ENCODE data around the gene TRMT1.
"Not testable (repeated sequence)": the region's sequence is repeated elsewhere in the genome, so short reads cannot be mapped to it uniquely, and the experiment has no call there.

The TRMT1 gene

DNA sequence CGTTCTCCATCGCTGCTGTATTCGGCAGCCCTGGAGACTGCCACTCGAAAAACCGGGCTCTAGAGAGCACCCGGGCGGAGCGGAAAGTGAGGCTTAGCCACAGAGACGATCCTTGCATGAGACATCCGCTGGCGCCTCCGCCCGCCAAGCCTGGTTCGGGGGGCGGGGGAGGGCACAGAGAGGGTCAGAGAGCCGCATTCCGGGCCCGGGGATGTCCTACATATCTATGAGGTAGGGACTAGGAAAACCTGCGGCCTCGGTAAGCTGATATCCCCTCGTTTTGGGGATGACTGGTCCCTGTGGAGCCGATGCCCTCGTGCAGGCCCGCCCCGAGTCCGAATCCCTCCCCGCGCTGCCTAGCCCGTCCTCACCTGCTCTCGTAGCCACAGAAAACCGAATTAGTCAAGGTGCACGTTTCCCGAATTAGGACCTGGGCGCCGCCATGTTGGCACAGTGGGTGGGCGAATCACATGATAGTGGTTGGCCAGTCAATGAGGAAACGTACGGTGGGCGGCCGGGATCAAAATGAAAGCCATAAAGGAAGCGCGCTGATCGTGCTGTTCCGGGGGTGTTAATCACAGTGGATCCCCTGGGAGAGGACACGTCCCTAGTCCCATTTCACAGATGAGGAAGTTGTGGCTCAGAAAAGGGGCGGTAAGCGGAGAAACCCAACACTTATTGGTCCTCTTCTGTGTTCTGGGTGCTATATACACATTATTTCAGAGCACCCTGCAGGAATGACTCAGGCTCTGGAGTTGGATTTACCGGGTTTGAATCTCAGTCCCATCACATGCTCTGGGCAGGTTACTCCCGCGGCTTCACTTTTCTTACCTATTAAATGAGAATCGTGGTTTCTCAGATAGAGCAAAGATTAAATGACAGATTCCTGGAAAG lies at the start of gene TRMT1:
TRMT1 (minus strand) TSS at position 459 of the 894 bp plus-strand sequence; CDS start at position 118, 341 bp downstream.
- DNase-seq (ENCODE audit: low spot score): peak; percentile 93

DNA sequence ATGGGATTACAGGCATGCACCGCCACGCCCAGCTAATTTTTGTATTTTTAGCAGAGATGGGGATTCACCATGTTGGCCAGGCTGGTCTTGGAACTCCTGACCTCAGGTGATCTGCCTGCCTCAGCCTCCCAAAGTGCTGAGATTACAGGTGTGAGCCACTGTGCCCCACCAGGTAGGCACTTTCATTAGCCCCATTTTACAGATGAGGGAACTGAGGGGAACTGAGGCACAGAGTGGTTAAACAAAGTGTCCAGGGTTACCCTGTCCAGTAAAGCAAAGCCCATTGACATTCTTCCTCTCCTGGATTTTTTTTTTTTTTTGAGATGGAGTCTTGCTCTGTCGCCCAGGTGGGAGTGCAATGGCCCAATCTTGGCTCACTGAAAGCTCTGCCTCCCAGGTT lies 49.6 kb upstream of the TRMT1 start:
- DNase-seq (ENCODE audit: low spot score): not testable (repeated sequence)

DNA sequence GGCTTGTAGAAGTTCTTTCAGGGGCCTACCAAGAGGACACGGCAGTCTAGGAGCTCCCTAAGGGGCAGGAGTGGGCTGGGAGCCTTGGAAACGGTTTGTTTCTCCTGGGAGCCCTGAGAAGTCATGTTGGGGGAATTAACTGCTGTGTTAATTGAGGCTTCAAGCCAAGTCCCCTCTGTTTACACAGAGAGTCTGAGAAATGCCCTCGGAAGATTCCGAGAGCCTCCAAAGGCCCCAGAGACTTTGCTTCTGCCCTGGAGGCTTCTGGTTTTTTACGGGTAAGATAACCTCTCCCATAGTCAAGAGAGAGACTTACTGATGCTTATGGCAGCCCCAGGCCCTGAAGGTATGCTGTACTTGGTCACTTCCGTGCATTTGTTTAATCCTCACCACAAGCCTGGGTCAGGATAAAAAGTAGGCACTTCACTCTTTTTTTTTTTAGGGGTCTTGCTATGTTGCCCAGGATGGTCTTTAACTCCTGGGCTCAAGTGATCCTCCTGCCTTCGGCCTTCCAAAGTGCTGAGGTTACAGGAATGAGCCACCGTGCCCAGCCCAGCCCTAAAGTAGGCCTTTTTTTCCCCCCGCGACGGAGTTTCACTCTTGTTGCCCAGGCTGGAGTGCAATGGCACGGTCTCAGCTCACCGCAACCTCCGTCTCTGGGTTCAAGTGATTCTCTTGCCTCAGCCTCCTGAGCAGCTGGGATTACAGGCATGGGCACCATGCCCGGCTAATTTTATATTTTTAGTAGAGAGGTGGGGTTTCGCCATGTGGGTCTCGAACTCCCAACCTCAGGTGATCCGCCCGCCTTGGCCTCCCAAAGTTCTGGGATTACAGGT lies 48.8 kb upstream of the TRMT1 start:
- no peak for DNase-seq (ENCODE audit: low spot score)

DNA sequence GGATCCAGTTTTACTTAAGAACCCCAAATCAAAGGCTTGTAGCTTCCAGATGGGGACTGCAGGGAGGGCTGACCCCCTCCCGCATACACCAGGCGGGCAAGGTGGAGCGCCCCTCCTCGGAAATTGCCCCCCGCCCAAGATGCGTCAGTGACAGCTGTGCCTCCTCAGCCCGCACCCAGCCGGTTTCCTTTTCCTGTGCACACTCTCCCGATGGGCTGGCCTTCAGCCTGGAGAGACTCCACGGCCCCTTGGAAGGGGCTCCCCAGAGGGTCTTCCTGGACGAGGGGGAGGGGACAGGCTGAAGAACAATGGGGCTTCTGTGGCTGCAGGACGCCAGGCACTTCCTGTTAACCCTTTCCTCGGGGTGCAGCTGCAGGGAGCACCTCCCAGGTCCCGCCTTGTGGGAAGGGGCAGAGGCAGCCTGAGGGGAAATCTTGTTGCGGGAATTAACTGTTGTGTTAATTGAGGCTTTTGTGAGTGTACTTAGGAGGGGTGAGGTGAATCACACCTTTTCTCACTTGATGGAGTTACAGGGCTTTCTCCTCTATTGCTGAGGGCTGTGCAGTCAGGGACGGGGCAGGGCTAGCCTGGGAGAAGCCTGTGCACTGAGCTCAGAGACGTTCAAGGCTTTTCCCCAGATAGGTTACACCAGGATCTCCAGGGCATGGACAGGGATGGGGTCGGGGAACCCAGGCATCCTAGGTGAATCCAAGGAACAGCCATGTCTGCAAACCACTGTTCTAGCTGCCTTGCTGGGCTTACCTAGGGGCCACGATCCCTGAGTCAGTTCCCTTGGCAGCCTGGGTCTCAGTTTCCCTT lies 48.0 kb upstream of the TRMT1 start:
- peak; percentile 85 for DNase-seq (ENCODE audit: low spot score)

DNA sequence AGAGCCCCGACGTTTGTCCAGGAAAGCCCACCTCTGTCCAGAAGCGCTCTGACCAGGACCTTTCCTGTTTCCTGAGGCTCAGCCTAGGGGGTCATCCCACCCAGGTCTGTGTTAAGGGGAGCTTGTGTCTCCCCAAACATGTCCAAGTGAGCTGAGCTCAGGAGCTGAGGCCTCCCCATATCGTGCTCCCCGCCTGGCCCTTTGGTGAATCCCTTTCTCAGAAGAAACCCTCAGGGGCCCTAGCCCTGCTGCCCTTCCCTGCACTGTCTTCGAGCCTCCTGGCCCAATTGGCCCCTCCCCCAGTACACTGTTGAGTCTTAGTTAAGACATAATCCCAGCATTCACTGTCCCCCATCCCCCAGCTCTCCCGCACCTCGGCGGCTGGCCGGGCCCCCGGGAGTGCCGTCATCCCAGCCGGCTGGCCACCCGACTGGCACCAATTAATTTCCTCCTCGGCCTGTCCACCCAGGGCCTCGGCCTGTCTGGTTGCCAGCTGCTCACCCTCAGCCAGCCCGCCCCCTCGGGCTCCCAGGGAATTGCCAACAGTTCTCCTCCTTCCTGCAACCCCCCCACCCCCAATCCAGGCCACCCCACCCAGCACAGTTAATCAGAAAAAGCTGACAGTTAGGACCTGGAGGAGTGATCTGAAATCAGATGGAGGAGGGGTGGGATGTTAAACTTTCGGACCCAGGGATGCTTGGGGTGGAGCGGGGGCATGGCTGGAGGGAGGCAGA lies 47.2 kb upstream of the TRMT1 start:
- DNase-seq (ENCODE audit: low spot score): peak; percentile 78

DNA sequence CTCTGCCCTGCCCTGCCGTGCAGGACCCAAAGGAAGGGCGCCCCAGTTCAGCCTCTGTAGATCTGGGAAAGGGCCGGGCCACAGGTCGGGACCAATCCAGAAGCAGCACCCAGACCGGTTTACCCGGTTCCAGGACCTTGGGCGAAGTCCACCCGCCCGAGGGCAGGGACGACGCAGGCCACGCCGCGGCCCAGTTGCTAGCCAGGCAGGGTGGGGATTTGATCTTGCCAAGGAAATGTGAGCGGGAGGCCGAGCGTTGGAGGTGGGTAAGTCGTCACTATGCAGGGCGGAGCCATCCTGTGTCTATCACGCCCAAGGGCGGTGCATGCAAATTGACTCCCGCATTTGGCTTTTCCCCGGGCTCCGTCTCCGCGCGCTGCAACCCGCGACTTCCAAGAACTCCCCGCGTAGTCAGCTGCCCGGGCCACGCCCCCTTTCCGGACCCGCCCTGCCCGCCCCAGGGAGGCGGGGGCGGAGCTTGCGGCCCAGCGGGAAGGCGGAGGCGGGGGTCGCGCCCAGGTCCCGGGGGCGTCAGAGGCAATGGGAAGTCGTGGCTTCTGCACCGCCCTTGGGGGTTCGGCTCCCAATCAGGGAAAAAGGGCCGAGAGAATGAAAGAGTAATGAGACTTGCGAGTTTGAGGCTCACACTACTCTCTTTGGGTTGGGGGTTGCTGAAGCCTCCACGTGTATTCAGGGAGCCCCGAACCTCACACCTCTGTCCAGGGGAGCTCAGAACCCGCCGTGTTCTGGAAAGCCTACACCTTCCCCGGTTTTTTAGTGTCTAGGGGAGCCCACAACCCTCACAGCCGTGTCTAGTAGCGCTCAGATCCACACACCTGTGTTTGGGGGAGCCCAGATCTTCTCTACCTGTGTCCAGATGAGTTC lies 46.4 kb upstream of the TRMT1 start:
- peak; percentile 96 for DNase-seq (ENCODE audit: low spot score)

DNA sequence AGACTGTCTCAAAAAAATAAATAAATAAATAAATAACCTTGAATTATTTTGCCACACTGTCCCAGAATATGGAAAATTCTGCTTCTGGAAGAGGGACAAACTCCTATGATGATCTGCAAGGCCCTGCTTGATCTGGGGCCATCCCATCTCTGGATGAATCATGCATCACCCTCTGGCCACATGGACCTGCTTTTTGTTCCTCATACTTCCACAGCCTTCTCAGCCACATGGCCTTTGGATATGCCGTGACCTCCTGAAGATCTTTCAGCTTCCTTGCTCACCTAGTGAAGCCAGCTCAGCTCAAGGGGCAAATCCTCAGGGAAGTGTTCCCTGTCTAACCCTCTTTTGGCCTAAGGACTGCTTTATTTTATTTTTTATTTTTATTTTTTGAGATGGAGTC lies 44.0 kb upstream of the TRMT1 start:
- no peak for DNase-seq (ENCODE audit: low spot score)

DNA sequence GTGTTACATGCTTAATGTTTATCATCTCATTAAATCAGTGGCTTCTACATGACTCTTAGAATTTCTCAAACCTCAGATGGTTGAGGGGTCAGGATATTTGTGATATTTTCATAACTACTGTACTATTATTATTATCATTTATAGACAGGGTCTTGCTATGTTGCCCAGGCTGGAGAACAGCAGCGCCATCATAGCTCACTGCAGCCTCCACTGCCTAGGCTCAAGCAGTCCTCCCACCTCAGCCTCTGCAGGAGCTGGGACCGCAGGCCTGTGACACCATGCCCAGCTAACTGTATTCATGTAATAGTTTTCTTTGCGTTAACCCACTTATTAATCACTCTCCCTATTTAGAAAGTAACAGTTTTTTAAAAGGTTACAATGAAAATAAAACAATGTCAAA lies 43.2 kb upstream of the TRMT1 start:
- DNase-seq (ENCODE audit: low spot score): no peak

DNA sequence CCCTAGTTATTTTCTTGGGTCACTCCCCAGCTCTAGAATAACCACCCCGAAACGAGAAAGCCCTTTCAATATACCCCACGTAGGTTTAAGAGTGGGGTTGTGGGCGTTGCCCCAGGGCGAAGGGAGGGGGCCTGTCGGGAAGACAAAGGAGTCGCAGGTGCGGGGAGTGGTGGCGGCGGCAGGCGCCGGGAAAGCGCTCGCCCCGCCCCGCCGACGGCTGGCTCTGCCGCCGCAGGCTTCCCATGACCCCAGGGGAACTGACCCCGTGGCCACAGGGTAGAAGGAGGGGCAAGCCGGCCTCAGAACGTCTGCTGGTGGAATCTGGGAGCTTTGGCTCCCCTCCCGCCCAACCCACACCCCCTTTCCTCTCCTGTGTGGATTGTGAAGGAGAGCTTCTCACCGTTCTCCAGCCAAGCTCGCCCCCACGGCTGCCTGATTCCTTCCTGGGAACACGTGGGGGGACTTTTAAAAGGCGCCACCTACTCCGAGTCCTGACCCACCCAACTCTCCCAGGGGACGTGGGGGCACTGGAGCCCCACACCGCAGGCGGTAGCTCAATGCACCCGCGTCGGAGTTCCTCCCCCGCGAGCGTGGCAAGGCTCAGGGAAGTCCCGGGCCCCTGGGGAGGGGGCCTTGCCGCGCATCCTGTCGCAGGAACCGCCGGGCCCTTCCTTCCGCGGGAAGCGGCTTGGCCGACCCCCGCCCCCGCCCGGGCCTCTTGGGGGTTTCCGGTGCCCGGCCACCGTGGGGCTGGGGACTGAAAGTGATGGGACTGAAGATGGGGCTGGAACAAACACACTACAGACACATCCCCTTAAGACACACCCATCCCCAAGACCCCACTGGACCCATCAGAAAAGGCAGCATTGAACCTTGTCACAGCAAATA lies 39.2 kb upstream of the TRMT1 start:
- peak; percentile 72 for DNase-seq (ENCODE audit: low spot score)

DNA sequence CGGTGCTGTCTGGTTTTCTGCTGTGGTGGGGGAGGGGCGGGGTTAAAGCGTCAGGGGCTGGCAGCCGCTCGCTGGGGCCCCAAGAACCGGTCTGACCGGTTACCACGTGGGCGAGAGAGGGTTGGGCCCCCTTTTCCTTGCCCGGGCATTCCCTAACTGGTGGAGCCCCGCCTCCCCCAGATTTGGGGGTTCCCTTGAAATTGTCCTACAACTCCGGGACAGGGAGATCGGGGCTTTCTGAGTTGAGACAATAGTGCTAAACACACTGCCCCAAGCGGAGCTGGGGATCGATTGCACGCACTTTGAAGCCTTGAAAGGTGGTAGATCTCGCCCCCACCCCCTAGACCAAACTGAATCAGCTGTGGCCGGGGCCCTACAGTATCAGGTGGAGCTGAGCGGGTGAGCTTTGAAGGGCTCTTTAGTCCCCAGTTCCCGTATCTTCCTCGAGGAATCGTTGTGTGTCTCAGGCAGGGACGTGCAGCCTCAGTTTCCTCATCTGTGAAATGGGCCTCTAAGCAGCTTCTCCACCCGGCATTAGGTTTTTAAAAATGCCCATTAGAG lies 38.5 kb upstream of the TRMT1 start:
- DNase-seq (ENCODE audit: low spot score): peak; percentile 68

DNA sequence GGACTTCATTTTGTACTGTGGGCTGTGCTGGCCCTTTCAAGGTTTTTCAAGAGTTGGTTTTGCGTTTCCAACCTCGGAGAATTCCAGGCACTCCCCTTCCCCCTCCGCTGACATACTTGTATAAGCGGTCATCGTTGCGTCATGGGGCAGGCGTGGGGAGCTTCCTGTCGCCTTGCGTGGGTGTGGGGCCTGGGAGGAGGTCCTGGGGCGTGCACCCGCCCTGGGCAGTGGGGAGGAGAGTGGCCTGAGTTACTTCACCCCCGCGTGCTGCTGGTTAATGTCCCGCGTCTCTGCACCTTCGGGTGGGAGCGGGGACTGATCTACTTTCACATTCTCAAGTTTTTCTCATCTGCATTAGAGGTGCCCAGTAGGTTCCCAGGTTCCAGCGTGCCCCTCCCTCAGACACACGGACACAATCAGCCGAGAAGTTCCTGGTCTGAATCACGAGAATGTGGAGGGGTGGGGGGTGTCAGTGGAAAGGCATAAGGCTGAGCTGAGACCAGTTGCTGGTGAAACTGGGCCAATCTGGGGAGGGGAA lies 37.8 kb upstream of the TRMT1 start:
- DNase-seq (ENCODE audit: low spot score): peak; percentile 61

DNA sequence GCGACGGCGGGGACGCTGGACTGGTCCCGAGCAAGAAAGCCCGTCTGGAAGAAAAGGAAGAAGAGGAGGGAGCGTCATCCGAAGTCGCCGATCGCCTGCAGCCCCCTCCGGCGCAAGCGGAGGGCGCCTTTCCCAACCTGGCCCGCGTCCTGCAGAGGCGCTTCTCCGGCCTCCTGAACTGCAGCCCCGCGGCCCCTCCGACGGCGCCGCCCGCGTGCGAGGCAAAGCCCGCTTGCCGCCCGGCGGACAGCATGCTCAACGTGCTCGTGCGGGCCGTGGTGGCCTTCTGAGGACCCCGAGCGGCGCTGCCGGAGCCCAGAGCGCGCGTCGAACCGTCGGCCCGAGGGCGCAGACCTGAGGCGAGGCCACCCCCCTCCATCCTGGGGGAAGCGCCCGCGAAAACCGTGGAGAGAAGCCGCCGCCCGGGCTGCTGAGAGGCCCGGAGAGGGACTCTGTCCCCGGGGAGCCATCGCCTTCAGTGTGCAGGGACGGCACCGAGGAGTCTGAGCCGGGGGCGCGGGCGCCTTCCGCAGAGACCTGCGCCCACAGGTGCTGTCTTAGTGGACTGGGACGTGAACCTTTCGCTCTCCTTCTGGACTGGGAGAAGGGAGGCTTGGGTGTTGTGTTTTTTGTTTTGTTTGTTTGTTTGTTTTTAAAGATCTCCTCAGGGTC lies 37.2 kb upstream of the TRMT1 start:
- DNase-seq (ENCODE audit: low spot score): no peak

DNA sequence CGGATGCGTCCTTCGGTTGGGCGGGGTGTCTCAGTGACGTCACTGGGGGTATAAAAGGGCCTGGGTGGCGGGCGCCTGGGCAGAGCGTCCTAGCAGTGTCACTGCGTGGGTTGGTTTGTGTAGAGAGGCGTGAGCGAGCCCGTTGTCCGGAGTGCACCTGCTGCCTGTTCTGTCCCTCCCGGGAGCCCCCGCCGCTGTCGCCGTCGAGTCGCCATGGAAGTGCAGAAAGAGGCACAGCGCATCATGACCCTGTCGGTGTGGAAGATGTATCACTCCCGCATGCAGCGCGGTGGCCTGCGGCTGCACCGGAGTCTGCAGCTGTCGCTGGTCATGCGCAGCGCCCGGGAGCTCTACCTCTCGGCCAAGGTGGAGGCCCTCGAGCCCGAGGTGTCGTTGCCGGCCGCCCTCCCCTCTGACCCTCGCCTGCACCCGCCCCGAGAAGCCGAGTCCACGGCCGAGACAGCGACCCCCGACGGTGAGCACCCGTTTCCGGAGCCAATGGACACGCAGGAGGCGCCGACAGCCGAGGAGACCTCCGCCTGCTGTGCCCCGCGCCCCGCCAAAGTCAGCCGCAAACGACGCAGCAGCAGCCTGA lies 36.5 kb upstream of the TRMT1 start:
- DNase-seq (ENCODE audit: low spot score): peak; percentile 98

DNA sequence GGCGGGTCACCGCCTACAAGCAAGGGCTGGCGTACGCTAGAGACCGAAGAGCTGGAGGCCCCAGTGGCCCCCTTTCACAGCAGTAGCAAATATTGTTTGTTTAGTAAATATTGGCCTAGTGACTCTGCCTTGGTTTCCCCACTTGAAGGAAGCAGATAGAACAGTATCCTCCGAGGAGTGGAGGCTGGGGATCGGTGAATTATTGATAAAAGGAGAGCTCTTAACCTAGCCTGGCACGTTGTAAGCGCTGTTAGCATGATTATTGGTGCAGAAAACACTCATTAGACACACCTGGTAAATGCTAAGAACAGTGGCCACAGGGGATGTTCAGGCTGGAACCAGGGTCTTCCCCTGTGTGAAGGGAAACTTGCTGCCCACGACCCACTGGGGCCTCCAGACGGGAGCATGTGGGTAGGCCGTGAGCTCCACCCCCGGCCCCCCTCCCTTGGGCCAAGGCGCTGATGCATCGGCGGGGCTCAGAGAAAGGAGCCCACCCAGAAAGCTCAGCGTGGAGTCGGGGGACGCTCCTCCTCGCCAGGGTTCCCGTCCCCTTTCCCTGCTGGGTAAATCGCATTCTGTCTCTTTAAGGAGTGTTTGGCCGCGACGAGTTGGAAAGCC lies 35.9 kb upstream of the TRMT1 start:
- DNase-seq (ENCODE audit: low spot score): no peak

DNA sequence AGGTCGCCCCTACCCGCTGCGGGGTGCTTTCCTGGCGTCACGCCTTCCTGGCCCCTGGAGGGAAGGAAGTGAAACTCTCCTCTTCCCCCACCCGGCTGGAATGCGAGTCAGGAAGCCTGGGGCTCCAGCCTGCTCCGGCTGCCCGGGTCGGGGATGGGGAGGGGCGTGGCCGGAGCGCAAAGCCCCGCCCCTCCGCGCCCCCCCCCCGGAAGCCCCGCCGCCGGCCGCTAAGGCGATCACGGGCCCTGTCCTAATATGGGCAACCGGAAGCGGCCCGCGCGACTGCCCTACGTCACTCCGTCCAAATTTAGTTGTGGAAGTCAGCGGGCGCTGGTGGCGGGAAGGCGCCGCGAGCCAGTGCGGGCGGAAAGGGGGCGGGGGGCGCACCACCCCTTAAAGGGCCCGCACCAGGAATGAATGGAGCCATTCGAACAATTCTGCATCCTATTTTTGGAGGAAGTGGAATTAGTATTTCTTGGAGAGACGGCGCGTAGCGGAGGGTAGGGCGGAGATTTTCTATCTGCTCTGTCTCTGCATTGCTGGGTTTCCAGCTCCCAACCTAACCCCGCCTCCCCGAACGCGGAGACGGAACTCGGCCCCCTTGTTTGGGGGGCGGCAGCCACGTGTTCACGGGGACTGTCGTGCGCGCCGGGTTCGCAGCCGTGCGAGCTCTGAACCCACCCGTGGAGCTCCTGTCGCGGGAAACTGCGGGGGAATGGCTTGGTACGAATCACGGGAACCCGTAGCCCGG lies 35.2 kb upstream of the TRMT1 start:
- peak; percentile 97 for DNase-seq (ENCODE audit: low spot score)

DNA sequence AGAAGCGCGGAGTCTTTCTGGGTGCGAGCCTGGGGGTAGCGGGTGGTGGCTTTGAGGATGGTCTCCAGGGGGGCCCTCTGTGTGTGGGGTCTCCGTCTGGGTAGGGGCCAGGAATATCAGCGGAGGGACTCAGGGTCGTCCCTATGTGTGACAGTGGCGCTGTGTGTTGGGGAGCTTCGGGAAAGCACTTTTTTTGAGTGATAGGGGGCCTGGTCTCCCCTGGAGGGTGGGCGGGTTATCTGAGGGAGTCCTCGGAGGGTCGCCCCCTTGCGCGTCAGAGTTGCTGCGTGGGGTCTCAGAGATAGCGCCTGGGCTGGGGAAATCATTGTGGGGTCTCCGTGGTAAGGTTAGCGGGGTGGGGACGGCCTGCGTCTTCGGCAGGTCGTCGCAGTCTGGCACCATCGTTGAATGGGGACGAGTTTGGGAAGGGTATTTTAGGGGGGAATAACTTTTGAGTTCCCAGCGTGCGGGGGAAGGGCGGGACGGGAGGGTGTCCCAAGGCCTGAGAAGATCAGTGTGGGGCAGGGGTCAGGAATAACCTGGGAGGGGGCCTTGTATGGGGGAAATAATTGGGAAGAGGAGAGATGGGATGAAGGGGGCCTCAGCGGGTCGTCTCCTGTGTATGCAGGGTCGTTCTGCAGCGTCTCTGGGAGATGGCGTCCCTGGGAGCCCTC lies 34.5 kb upstream of the TRMT1 start:
- DNase-seq (ENCODE audit: low spot score): peak; percentile 29

Measured in cerebellar cortex (tissue), 1 donor.